NT2/D1 (cell line): ENCODE results near the gene TNFSF12.

ENCODE experiments used
- DNase-seq: peaks from one replicate; pipeline ENCODE4 v3.0.0-alpha.2; 2011; ENCODE audit warnings: low read depth, low spot score
- H3K27me3 ChIP-seq: 2 replicates; pipeline ENCODE4 v1.6.0; 2011; ENCODE audit warnings: mild to moderate bottlenecking; ENCODE audit not compliant: insufficient read length, insufficient read depth
- H3K36me3 ChIP-seq: 2 replicates; pipeline ENCODE4 v1.6.1; 2011; ENCODE audit warnings: mild to moderate bottlenecking, low read length, mixed read lengths; ENCODE audit not compliant: insufficient read depth, insufficient read length
- H3K4me1 ChIP-seq: 2 replicates; pipeline ENCODE4 v1.5.1; 2011; ENCODE audit not compliant: insufficient read depth, insufficient read length
- H3K4me3 ChIP-seq: 2 replicates; pipeline ENCODE4 v1.5.1; 2011; ENCODE audit warnings: low read depth; ENCODE audit not compliant: insufficient read length
- H3K9ac ChIP-seq: 2 replicates; pipeline ENCODE4 v1.6.0; 2011; ENCODE audit warnings: low read depth; ENCODE audit not compliant: insufficient read length
- H3K9me3 ChIP-seq: 2 replicates; pipeline ENCODE4 v1.5.1; 2011; ENCODE audit warnings: mild to moderate bottlenecking, low read length; ENCODE audit not compliant: insufficient read depth
- SUZ12 ChIP-seq: IDR thresholded peaks from 2 replicates; pipeline ENCODE4 v1.6.1; 2011; ENCODE audit not compliant: insufficient read length, insufficient read depth; ENCODE audit errors: extremely low read depth
- YY1 ChIP-seq: IDR thresholded peaks from 2 replicates; pipeline ENCODE4 v1.6.1; 2011; ENCODE audit not compliant: insufficient read length, insufficient read depth
- ZNF274 ChIP-seq: IDR thresholded peaks from 2 replicates; pipeline ENCODE4 v1.6.1; 2011; ENCODE audit warnings: mild to moderate bottlenecking, low read depth, low read length

The TNFSF12 gene

DNA sequence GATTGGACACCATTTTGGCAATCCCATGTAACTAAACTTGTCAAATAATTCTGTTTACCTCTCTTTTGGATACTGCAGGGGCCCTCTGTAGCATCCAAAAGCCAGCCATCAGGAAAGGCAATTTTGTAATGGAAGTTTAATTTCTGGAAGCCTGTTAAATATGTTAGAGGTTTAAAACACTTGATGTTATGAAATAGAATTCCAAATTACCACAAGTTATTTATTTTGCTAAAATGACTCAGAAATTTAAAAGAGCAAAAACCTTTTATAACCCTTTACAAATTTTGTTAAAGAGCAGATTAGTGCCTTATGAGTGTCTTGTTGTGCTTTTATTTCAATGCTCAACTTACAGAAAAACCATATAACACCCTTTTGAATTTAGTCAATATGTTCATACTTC is 20.0 kb upstream of the TNFSF12 start:
- Histone ChIP-seq H3K36me3 (no peaks in the 10 kb centered on the region), H3K4me1 (no peaks in the 10 kb centered on the region), H3K4me3 (no peak overlapping the region), H3K9ac (no peak overlapping the region), H3K27me3 (no peaks in the 10 kb centered on the region), H3K9me3 (peaks cover 26% of the 10 kb centered on the region; the same call in 1 of the 2 replicates)
- DNase-seq = no peak
- TF ChIP-seq SUZ12 = no peak

DNA sequence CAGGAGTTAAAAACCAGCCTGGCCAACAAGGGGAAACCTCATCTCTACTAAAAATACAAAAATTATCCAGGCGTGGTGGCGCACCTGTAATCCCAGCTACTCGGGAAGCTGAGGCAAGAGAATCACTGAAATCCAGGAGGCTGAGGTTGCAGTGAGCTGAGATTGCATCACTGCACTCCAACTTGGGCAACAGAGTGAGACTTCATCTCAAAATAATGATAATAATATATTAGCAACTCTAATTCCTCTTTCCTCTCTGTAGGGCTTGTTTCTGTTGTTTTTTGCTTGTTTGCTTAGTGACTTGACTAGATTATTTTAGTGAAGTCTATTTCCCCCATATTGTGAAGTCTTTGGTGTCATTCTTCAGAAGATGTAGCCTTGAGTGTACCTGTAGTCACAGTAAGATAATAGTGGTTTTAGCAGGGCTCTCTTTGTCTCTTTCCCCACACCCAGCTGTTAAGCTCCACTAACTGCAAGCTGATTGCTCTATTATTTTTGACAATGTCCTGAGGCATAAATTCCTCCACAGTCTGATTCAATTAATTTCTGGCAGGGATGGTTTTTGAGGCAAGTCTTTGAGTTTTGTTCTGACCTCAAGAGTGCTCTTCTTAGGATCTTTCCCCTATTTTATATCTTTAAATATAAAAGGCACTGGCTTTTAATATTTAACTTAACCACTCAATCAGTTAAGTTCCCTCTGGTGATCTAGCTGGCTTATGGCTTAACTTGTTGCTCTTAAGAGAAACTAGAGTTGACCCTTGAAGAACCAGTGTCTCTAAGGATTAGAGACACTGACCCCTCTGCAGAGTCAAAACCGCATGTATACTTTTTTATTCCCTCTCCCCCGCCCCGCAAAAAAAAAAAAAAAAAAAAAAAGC is 18.6 kb upstream of the TNFSF12 start:
- H3K4me1 ChIP-seq = no peaks in the 10 kb centered on the region
- no peak for DNase-seq
- H3K36me3 ChIP-seq = no peaks in the 10 kb centered on the region
- H3K9me3 ChIP-seq = peaks cover 26% of the 10 kb centered on the region; the same call in 1 of the 2 replicates
- no peaks in the 10 kb centered on the region for H3K27me3 ChIP-seq
- no peak overlapping the region for H3K9ac ChIP-seq
- no peak overlapping the region for H3K4me3 ChIP-seq
- TF ChIP-seq SUZ12 (no peak), ZNF274 (no peak), YY1 (no peak)

DNA sequence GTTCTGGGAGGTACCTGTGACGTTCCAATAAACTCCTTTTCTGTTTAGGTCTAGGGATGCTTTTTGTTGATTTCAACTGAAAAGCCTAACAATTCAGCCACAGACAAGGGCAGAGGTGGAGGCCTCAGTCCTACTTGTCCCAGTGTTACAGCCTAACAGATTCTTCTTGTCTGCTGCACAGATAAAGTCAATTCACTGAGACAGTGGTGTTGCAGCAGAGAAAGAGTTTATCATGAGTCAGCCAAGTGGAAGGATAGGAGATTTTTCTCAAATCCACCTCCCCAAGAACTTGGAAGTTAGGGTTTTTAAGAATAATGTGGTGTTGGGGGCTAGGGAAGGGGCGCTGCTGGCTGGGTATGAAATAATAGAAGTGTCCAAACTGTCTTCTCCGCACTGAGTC is 10.8 kb upstream of the TNFSF12 start:
- TF ChIP-seq SUZ12 = no peak
- TF ChIP-seq YY1 = no peak
- TF ChIP-seq ZNF274 = no peak
- no peak for DNase-seq
- Histone ChIP-seq H3K4me1 (no peaks in the 10 kb centered on the region), H3K9me3 (peaks cover 19% of the 10 kb centered on the region; the same call in 1 of the 2 replicates), H3K9ac (no peak overlapping the region), H3K4me3 (no peak overlapping the region), H3K36me3 (no peaks in the 10 kb centered on the region), H3K27me3 (no peaks in the 10 kb centered on the region)

DNA sequence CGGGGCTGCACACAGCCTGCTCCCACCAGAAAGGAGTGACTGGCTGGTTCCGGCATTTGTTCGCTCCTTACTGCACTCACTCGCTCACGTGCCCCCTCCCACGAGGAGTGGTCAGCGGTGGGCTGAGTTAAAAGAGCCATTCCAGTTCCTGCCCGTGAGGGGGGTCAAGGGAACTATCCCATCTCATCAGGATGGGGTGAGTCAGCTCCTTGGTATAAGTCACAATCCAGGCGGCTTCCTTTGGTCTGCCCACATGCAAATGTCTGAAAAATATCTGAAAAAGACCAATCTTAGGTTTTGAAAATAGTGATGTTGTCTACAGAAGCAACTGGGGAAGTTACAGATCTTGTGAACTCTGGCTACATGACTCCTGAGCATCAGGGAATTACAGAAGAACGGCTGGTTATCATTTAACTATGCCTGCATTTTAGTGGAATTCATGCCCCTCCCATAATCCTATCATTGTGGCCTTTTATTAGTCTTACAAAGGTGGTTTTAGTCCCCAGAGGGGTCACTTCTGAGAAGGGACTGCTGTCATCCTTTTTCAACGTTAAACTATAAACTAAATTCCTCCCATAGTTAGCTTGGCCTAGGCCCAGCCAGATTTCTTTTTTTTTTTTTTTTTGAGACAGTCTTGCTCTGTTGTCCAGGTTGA is 9.8 kb upstream of the TNFSF12 start:
- DNase-seq = no peak
- H3K36me3 ChIP-seq = no peaks in the 10 kb centered on the region
- peaks cover 19% of the 10 kb centered on the region; the same call in 1 of the 2 replicates for H3K9me3 ChIP-seq
- H3K27me3 ChIP-seq = no peaks in the 10 kb centered on the region
- no peak for TF ChIP-seq SUZ12
- TF ChIP-seq ZNF274 = no peak
- no peak for TF ChIP-seq YY1
- H3K4me1 ChIP-seq = no peaks in the 10 kb centered on the region
- H3K9ac ChIP-seq = no peak overlapping the region
- no peak overlapping the region for H3K4me3 ChIP-seq

DNA sequence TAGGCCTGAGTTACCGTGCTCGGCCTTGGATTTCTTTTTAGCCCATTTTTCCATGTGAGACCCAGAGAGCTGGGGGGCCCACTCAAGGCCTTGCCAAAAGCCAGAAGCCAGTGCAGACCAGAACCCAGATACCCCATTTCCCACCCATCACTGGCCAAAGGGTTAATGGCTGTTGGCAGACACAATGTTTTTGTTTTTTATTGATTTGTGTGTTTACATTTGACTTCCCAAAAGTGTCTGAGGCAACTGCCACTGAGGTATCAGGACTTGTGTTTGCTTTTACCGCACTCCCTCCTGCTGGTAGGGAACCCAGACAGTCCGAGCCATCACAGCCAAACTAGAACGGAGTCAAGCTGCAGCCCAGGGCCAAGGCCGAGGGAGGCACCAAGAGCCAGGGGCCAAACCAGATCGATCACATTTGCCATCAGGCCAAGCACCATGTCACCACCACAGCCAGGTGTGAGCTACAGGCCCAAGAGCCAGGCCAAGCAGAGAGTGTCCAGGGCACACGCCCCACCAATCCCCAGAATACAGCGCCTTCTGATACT is 7.7 kb upstream of the TNFSF12 start:
- Histone ChIP-seq H3K9me3 (peaks cover 19% of the 10 kb centered on the region; the same call in 1 of the 2 replicates), H3K36me3 (no peaks in the 10 kb centered on the region), H3K27me3 (no peaks in the 10 kb centered on the region), H3K4me3 (no peak overlapping the region), H3K9ac (no peak overlapping the region), H3K4me1 (no peaks in the 10 kb centered on the region)
- no peak for DNase-seq
- no peak for TF ChIP-seq YY1
- no peak for TF ChIP-seq SUZ12
- TF ChIP-seq ZNF274 = no peak

DNA sequence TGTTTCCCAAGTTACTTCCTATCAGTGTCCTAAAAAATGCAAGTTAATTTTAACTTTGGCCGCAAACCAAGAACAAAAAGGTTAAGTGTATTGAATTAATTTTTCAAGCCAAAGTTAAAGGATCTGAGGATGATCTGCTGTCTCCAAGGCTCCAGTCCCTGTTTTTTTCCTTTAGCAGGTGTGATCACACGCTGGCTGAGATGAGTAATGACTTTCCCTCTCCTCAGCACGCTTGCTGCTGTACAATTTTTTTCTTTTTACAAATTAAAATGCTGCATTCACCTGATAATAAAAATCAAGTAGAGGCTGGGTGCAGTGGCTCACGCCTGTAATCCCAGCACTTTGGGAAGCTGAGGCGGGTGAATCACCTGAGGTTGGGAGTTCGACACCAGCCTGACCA is 3.9 kb upstream of the TNFSF12 start:
- Histone ChIP-seq H3K4me3 (no peak overlapping the region), H3K4me1 (no peaks in the 10 kb centered on the region), H3K9me3 (no peaks in the 10 kb centered on the region), H3K27me3 (no peaks in the 10 kb centered on the region), H3K9ac (no peak overlapping the region), H3K36me3 (no peaks in the 10 kb centered on the region)
- TF ChIP-seq YY1 (no peak), SUZ12 (no peak), ZNF274 (no peak)
- no peak for DNase-seq
